Activated gamma-delta T cell (primary cell): ENCODE results near the gene KRT2.
"Not testable (repeated sequence)": the region's sequence is repeated elsewhere in the genome, so short reads cannot be mapped to it uniquely, and the experiment has no call there.

ENCODE experiments used
- DNase-seq: peaks from one replicate; lab custom pipeline; 2025; lab: John Stamatoyannopoulos, UW

KRT2 gene

GRCh38 chr12:52685406-52685890, 33.4 kb upstream of the KRT2 start:
- DNase-seq, result no peak

GRCh38 chr12:52684431-52684830, 32.4 kb upstream of the KRT2 start:
- no peak for DNase-seq

- DNase-seq, result no peak
These were observed 31.7 kb upstream of the KRT2 start for GRCh38 chr12:52683575-52684300.

DNA sequence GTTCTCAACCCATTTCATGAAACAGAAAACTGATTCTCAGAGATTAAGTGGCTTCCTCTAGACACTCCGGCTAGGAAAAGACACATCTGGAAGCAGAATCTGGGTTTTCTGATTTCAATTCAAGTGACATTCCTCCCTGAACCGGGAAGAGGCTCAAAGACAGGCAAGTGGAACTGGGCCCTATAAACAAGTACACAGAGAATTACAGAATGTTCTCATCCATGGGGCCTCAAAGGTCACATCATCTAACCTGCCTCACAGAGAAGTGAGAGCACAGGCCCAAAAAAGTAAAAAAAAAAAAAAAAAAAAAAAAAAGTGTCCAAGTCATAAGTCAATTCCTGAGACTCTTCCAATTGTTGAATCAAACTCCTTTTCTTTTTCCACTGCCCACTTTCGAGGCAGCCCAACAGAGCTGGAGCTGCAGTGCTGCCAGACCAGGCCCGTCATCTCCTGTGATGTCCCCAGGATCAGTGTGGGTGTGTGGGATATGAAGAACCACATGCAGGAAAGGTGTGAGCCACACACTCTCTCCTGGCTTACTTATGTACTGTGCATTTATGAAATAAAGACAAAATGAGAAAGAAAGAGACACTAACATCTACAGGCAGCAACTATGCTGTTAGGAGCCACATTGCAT, 31.0 kb upstream of the KRT2 start:
- DNase-seq, result no peak

DNA sequence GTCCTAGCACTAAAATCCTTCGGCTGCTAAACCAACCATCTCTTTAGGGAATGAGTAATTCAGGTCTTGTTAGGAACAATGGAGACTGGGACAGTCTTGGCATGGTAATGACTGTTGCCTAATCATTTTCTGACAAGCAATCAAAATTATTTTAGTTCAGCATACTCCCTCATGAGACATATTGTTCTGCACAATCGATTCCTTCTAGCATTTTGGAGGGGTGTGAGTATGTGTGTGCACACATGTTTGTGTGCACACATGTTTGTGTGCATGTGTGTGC, 30.3 kb upstream of the KRT2 start:
- DNase-seq, result no peak

DNA sequence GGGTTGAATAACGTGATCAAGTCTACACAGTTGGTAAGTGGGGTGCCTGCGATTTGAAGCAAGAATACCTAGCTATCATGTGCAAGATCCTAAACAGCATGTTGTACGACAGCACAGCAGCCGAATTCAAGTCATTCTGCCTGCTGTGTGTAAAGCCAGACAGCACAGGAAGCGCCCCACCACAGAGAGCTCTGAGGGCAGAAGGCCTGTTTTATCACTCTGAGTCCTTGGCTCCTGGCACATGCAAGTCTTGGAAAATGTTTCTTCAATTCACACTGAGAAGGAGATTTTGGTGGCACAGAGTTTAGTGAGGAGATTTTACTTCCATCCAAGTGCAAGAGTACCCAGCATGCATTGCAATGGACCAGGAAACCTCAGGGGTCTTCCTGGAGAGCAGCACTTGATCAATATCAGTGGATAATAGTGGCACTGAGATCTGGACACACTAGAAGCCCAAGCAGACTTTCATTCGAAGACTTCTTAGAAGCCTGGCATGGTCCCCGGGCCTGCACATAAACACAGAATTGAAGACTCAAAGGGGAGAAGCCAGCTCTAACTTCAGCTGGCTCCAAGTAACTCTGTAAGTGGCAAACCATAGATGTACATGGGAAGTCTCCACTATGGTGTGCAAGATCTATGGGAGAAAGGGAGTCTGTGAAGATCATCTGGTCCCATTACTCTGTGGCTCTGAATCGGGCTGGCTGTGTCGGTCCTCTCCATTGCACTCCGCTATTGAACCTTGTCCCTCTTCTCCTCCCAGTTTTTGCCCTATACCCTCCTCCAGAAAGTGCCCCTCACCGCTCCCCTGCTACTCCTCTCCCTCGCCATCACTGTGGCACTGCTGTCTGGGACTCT, 29.7 kb upstream of the KRT2 start:
- no peak for DNase-seq

DNA sequence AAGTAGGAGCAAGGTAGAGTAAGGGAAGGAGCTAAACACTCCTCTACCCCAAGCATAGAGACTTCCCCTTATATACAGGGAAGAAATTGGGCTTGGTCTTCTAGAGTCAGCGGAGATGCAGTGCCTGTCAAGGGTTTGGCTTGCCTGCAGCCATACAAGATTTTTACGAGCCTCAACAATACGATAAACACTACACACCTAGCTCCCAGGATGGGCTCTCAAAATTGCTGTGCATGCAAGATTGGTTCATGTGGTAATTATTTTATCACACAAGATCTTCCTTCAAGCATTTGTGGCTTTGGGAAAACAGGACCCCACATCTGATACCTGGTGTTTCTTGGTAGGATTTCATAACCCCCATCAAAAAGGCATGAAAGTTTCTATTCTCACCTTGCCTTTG, 28.4 kb upstream of the KRT2 start, which contains the start of gene KRT1:
TSS of gene KRT1 (minus strand) at position 45 of the 400 bp plus-strand sequence. CDS start 59 bp downstream, outside the sequence.
- DNase-seq, result no peak

- no peak for DNase-seq
These were observed 27.9 kb upstream of the KRT2 start for GRCh38 chr12:52679875-52680274.

GRCh38 chr12:52677671-52678070, 25.7 kb upstream of the KRT2 start:
- no peak for DNase-seq

GRCh38 chr12:52677126-52677525, 25.1 kb upstream of the KRT2 start:
- DNase-seq, result no peak

- no peak for DNase-seq
These were observed 24.2 kb upstream of the KRT2 start for GRCh38 chr12:52676163-52676562.

GRCh38 chr12:52675301-52675701, 23.3 kb upstream of the KRT2 start:
- DNase-seq, result no peak

- no peak for DNase-seq
These were observed 22.4 kb upstream of the KRT2 start for GRCh38 chr12:52674433-52674775.

GRCh38 chr12:52673713-52674432, 21.9 kb upstream of the KRT2 start:
- no peak for DNase-seq

GRCh38 chr12:52673217-52673616, 21.2 kb upstream of the KRT2 start:
- DNase-seq, result no peak

DNA sequence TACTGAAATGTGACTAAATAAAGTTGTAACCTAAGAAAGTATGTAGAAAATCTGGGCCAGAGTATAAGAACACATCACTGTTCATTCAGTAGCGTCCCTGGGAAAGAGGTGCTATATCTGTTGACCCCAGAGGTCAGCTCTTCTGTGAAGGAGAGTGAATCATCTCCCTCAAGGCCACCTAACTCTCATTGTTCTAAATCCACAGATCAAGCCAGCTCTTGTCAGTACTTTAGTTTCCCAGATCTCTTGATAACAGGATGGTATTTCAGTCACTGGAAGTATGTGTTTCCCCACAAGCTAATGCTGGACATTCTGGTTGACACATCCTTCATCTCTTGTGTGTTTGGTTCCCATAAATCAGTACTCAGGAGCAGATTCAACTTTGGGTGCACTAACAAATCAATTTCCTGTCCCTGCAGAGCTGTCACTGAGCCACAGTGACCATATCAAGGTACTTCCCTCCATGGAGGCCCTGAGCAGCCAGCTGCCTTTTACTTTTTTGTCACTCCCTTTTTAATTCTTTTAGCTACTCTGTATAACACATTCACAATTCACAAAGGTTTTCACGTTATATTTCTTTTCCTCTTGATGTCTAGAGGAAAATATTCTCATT, 20.4 kb upstream of the KRT2 start:
- no peak for DNase-seq

DNA sequence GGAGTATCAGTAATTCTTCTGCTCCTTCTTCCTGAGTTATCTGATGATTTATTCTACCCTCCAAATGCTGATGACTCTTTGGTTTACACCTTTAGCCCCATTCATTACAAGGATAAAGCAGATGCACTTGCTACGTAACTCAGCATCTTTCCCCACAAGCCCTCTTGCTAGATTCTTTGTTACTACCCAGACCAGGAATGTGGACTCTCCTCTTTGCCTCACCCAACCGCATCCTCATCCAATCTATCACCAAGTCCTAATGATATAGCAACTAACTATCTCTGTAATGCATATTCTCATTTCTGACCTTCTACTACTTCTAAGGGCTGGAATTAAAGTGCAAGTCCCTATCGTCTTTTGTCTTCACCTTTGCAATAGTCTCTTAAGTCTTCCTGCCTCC, 18.9 kb upstream of the KRT2 start:
- no peak for DNase-seq

DNA sequence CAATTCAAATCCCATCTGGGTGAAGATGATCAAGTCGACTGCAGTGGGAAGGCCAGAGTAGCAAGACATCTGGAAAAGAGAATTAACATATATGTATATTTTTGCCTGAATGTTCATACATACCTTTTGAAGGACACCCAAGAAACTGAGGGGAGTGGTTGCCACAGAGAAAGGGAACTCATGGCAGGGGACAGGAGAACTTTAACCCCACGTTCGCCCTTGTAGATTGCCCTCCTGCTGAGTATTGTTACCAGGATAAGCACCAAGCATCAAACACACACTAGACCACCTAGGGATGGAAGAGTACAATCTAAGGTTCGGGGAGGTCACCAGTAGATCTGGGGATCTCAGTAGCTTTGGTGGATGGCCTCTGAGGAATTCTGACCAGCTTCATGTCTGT, 18.5 kb upstream of the KRT2 start:
- no peak for DNase-seq

DNA sequence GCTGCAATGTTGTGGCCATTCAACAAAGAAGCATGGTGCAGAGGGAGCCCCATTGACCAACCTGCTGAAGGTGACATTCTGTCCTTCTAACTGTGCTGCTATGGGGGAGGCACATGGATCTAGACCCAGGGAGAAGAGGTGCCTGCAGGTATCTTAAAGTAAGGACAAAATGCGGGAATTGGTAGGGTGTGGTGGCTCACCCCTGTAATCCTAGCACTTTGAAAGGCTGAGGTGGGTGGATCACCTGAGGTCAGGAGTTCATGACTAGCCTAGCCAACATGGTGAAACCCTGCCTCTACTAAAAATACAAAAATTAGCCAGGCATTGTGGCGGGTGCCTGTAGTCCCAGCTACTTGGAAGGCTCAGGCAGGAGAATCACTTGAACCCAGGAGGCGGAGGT, 17.9 kb upstream of the KRT2 start:
- not testable (repeated sequence) for DNase-seq

DNA sequence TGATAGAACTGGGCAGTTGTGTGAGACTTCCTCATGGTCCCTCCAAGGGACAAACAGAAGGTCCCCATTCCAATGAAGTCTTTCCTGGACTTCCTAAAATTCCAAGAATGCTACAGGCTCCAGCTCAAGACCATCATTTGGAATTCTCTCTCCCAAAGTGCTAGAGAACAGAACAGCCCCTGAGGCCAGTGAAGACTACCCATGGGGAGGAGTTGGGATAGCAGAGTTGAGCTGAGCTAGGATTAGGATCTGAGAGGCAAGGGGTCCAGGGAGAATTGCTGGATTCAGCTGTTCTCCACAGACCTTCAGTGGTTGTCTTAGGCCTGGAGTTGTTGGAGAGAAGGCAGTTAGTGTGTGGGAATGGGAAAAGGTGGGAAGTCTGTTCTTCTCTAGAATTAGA, 17.4 kb upstream of the KRT2 start:
- DNase-seq, result no peak

DNA sequence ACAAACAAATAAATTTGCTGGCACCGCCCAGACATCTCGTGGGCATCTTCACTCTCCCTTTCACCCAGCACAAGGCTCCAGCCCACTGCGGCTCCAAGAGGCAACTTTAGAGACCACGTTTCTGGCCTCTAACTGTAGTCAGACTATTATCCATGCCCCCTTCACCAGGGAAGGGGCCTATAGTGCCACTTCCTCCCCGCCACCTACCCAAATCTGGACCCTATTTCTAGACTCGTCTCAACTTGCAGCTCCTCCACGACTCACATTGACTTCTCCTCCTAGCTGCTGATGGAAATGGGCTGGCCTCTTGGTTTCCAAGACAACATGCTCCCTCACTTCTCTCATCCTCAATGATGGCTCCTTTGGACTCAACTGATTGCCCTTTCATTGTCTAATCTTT, 15.9 kb upstream of the KRT2 start:
- no peak for DNase-seq

- no peak for DNase-seq
These were observed 15.5 kb upstream of the KRT2 start for GRCh38 chr12:52667509-52667908.
